Fibroblast of the aortic adventitia (primary cell): Measurements from ENCODE around the gene ERCC5. TPM values are rescaled to one million over a fixed set of nuclear protein-coding genes. Genes with fewer than 3 reads are reported as not detected.
A peak's percentile ranks its signal among the peaks of the same experiment; 100 is the strongest.

ENCODE experiments used
- DNase-seq: peaks from one replicate; pipeline ENCODE4 v3.0.0-alpha.2; 2010; ENCODE audit warnings: low read depth
- H3K4me3 ChIP-seq: 2 replicates; pipeline ENCODE4 v1.5.1; 2011; ENCODE audit warnings: low read depth, mild to moderate bottlenecking, control low read depth, low read length, moderate library complexity
- total RNA-seq: library from RNA; depleted of rRNA; stranded (reverse); fragments of >200 nt; gene quantifications from 2 replicates; pipeline ENCODE4 v1.2.3, GENCODE V29; 2012; ENCODE audit warnings: low replicate concordance
- TF ChIP-seq, protein P1 (sequence below): IDR thresholded peaks from 2 replicates; pipeline ENCODE4 v1.5.1; 2011; ENCODE audit warnings: mild to moderate bottlenecking, low read length, control low read depth, inconsistent platforms; ENCODE audit not compliant: insufficient read depth

The ERCC5 gene
- total RNA-seq, 1 donor: 98.0 TPM

DNA sequence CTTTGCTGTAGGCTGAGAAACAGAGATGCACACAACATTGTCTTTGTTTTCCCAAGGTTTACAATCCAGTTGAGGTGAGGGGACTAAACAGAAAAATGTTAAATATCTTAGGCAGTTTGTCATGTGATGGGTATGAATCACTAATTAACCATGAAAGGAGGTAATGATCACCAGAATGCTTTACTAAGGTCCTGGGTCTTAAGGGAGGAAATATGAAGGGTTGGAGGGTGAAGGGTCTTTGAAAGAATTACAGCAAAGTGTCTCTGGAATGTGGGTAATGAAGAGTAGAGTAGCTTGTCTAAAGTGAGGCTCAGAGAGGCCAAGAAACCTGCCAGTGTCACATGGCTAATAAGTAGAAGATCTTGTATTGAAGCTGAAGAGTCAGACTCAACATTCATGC is 27.9 kb upstream of the ERCC5 start:
- DNase-seq: no peak
- TF ChIP-seq, protein P1, sequence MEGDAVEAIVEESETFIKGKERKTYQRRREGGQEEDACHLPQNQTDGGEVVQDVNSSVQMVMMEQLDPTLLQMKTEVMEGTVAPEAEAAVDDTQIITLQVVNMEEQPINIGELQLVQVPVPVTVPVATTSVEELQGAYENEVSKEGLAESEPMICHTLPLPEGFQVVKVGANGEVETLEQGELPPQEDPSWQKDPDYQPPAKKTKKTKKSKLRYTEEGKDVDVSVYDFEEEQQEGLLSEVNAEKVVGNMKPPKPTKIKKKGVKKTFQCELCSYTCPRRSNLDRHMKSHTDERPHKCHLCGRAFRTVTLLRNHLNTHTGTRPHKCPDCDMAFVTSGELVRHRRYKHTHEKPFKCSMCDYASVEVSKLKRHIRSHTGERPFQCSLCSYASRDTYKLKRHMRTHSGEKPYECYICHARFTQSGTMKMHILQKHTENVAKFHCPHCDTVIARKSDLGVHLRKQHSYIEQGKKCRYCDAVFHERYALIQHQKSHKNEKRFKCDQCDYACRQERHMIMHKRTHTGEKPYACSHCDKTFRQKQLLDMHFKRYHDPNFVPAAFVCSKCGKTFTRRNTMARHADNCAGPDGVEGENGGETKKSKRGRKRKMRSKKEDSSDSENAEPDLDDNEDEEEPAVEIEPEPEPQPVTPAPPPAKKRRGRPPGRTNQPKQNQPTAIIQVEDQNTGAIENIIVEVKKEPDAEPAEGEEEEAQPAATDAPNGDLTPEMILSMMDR: no peak
- H3K4me3 ChIP-seq: no peak overlapping the region

DNA sequence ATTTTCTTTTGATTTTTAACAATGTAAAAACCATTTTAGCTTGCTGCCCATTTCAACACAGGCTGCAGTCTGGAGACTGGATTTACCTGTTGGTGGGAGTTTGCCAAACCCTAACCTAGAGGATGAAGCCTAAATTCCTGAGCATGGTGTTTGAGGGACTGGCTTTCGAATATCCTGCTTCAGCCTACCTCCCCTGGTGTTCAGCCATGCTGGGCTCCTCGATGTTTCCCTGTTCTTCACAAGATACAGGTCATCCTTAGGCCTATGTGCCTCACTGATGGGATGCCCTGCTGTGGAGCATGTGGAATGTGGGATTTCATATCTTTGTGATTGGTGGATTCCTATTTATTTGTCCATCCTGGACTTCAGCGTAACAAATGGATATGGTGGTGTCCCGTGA is 20.4 kb upstream of the ERCC5 start:
- DNase-seq: no peak
- H3K4me3 ChIP-seq: peak overlapping the region; percentile 35

DNA sequence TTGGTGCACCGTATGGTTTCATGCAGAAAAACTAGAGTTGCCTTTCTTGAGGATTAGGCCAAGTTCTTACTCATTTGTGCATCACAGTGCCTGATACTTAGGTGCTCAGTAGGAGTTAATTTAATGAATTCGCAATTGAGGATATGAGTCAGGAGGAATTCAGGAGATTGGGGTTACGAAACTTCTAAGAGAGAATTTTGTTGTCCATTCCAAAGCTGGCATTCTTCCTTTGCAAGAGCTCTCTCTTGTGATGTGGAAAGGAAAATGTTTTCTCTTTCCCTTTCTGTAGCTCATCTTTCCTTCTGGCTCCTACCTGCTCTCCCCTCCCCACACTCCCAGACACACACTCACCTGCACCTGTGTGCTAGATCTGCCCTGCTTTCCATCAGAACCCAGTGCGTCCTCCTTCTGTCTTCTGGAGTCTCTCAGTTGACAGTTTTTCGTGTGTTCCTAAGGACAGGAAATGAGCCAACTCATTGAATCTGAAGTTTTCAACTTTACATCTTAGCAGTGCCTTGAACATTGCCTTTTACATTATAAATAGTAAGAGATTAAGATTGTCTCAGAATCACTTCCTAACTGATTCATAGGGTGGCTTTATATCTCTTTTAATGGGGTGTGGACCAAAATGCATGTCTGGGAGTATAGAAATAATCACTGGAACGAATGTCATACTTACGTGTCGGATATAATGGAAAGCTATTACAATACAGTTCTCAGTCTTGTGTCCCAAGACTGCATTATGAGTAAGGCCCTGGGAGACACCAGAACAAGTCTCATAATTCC is 19.7 kb upstream of the ERCC5 start:
- peak; percentile 97 for DNase-seq
- TF ChIP-seq, protein P1: no peak
- peak overlapping the region; percentile 71 for H3K4me3 ChIP-seq

More for the DNA sequence above, 20.4 kb upstream of the ERCC5 start:
- TF ChIP-seq, protein P1: no peak

DNA sequence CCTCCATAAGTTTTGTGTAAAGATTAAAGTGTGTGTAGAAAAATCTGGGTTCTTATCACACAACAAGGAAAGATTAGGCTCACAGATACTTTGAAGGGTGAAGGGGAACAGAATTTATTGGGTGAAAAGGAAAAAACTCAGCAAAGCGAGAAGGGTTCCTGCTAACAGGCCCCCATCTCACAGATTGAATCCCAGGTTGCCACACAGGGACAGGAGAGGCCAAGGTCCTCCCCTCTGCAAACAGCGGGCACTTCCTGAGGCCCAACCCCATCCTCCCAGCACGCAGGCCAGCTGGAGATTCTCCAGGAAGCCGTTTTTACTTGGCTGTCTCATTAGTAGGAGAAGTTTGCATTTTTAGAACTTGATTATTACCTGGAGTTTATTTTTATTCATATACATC is 15.2 kb upstream of the ERCC5 start:
- TF ChIP-seq, protein P1: no peak
- no peak overlapping the region for H3K4me3 ChIP-seq
- DNase-seq: peak; percentile 39

DNA sequence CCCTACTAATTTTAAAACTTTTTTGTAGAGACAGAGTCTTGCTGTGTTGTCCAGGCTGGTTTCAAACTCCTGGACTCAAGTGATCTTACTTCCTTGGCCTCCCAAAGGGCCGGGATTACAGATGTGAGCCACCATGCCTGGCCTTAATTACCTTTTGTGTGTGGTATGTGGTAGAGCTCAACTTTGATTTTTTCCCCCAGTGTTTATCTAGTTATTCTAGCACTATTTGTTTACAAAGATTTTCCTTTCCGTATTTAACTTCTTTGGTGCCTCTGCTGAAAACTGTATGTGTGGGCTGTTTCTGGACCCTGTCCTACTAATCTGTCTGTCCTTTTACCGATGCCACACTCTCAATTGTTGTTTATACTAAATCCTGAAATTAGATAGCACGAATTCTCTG is 9.4 kb upstream of the ERCC5 start:
- H3K4me3 ChIP-seq: no peak overlapping the region
- TF ChIP-seq, protein P1: no peak
- no peak for DNase-seq

DNA sequence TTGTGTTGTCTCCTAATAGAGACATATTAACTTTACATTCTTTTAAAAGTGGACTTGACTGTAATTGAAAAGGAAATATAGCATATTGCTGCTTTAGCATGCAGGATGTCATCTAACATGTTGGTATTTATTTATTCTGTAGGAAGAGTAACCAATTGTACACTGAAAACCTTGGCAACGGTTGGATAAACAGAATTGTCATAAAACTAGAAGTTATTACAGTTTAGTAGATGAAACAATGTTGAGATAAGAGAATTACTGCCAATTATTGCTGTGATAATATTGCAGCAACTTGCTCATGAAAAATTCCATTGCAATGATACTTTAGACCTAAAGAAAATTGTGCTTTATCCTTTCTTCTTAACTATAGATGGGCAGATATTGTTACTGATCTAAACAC is 7.6 kb upstream of the ERCC5 start:
- no peak overlapping the region for H3K4me3 ChIP-seq
- DNase-seq: no peak
- TF ChIP-seq, protein P1: no peak

DNA sequence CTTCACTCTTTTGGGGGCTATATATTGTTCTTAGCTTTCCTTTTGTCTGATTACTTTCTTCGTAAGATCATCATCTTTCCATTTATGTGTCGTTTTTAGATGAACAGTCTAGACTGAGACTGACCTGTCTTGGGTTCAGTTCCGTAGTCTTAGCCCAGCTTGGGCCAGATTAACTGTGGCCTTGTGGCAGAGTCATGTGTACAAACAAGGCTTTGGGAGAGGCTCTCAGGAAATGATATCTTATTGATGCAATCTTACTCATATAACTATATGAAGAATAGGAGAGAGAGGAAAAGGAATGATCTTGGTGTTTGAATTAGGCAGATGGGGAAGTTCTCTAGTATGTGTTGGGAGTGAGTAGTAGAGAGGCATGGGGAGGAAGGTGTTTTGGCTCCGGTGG is 6.8 kb upstream of the ERCC5 start:
- TF ChIP-seq, protein P1: no peak
- no peak for DNase-seq
- no peak overlapping the region for H3K4me3 ChIP-seq
